A549 treated with dexamethasone at 1 μM for 4 hours (cell line): ENCODE results near the gene MAGI2. TPM values are rescaled to one million over a fixed set of nuclear protein-coding genes. Genes with fewer than 3 reads are reported as not detected.

Experiments
- total RNA-seq: library from RNA; stranded (reverse); fragments of 200-300 nt; extraction: Qiagen RNA extraction; gene quantifications from 5 replicates; pipeline ENCODE4 v1.2.3, GENCODE V29; 2022

The MAGI2 gene
- 0.27 to 0.47 TPM (median 0.32 TPM) in 5 replicates for total RNA-seq

DNA sequence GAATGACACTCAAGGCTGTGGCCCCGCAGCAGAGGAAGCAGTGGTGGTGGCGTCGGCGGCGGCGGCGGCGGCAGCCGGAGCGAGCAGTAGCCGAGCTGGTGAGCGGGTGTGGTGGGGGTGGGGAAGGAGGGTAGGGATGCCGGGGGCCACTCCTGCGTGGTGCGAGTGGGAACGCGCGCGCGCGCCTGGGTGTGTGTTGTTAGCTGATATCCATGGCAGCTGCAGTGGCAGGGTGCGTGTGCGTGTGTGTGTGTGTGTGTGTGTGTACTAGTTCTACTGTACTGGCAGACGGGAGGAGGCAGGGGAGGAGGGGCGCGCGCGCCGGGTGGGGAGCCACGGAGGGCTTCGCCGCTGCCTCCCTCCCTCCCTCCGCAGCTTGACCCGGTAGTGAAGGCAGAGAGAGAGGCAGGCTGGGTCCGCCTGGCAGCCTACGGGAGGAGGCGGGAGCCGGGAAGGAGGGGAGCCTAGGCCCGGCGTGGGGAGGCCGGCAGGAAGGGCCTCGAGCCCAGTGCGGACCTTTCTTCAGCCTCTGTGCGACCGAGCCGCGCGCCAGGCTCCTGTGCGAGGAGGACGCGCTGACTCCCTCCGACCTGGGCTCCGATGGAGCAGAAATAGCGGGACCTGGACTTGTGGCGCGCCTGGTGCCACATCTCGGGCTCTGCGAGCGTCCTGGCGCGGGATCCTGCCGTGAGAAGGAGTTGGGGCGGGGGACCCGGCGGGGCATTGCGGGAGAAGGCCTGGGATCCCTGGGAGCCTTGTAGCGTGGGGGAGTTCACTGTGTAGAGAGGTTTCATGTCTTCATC lies at the start of gene MAGI2:
TSS of gene MAGI2 (minus strand) at position 110 of the 803 bp plus-strand sequence. CDS start 347 bp downstream, outside the sequence.

